Chondrocyte (in vitro differentiated cells): ENCODE data around the gene TMEM108. TPM values are rescaled to one million over a fixed set of nuclear protein-coding genes. Genes with fewer than 3 reads are reported as not detected.

Source experiments
- DNase-seq: peaks from one replicate; pipeline ENCODE4 v3.0.0; 2021; ENCODE audit warnings: mixed read lengths, low spot score
- H3K27ac Mint-ChIP-seq: one replicate; pipeline ENCODE4 v1.8.0; 2021; ENCODE audit warnings: mild to moderate bottlenecking, moderate library complexity, mixed read lengths; ENCODE audit not compliant: unreplicated experiment
- H3K27me3 Mint-ChIP-seq: 2 replicates; pipeline ENCODE4 v1.8.0; 2021; ENCODE audit warnings: low read depth, mixed read lengths
- H3K36me3 Mint-ChIP-seq: 2 replicates; pipeline ENCODE4 v1.8.0; 2021; ENCODE audit warnings: low read depth, mixed read lengths
- H3K4me1 Mint-ChIP-seq: 2 replicates; pipeline ENCODE4 v1.8.0; 2021; ENCODE audit warnings: low read depth, mild to moderate bottlenecking, mixed read lengths
- H3K4me3 Mint-ChIP-seq: one replicate; pipeline ENCODE4 v1.8.0; 2021; ENCODE audit warnings: mild to moderate bottlenecking, moderate library complexity, mixed read lengths; ENCODE audit not compliant: unreplicated experiment
- H3K9me3 Mint-ChIP-seq: 2 replicates; pipeline ENCODE4 v1.8.0; 2021; ENCODE audit warnings: low read depth, mixed read lengths
- total RNA-seq: library from RNA; stranded (reverse); gene quantifications from 3 replicates; pipeline ENCODE4 v1.2.1, GENCODE V29; 2021
- TF ChIP-seq, protein P1 (sequence below): fragments of 200-600 bp; sonication (generic); IDR thresholded peaks from 2 replicates; pipeline ENCODE4 v1.5.0; 2021; ENCODE audit warnings: antibody characterized with exemption, mild to moderate bottlenecking, moderate library complexity

Gene TMEM108
- total RNA-seq, 1 donor from 2014 or later: 5.6 TPM

- no peak overlapping the region for H3K27ac Mint-ChIP-seq
These were observed 233.3 kb downstream of the TMEM108 start for GRCh38 chr3:133271539-133271938.

DNA sequence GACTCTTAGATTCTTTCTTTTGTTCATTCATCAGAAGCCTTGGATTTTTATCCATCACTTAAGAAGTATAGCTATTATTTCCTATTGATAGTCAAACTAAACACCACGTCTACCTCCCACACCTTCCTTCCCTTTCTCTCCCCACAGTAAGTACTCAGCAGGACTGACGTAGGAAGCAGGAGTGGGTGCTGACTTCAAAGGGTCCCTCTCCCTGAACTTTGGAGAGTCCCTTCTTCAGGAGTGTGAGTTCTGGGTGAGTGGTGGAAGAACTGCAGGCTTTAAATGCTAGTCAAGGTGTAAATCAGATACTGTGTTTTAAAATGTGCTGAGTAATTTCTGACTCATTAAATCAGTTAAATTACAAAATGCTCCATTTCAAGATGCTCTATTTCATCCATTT, 235.2 kb downstream of the TMEM108 start:
- peaks cover 2% of the 10 kb centered on the region for H3K36me3 Mint-ChIP-seq
- H3K9me3 Mint-ChIP-seq: no peaks in the 10 kb centered on the region
- H3K4me3 Mint-ChIP-seq: no peak overlapping the region
- H3K27me3 Mint-ChIP-seq: peaks cover 8% of the 10 kb centered on the region
- no peak for DNase-seq
- no peak overlapping the region for H3K27ac Mint-ChIP-seq
- TF ChIP-seq, protein P1, sequence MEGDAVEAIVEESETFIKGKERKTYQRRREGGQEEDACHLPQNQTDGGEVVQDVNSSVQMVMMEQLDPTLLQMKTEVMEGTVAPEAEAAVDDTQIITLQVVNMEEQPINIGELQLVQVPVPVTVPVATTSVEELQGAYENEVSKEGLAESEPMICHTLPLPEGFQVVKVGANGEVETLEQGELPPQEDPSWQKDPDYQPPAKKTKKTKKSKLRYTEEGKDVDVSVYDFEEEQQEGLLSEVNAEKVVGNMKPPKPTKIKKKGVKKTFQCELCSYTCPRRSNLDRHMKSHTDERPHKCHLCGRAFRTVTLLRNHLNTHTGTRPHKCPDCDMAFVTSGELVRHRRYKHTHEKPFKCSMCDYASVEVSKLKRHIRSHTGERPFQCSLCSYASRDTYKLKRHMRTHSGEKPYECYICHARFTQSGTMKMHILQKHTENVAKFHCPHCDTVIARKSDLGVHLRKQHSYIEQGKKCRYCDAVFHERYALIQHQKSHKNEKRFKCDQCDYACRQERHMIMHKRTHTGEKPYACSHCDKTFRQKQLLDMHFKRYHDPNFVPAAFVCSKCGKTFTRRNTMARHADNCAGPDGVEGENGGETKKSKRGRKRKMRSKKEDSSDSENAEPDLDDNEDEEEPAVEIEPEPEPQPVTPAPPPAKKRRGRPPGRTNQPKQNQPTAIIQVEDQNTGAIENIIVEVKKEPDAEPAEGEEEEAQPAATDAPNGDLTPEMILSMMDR: no peak
- H3K4me1 Mint-ChIP-seq: peaks cover 3% of the 10 kb centered on the region

More at GRCh38 chr3:133271539-133271938, 233.3 kb downstream of the TMEM108 start:
- DNase-seq: no peak
- TF ChIP-seq, protein P1: no peak
- Mint-ChIP-seq H3K36me3 (peaks cover 2% of the 10 kb centered on the region), H3K4me3 (no peak overlapping the region), H3K27me3 (peaks cover 8% of the 10 kb centered on the region), H3K9me3 (no peaks in the 10 kb centered on the region), H3K4me1 (no peaks in the 10 kb centered on the region)

DNA sequence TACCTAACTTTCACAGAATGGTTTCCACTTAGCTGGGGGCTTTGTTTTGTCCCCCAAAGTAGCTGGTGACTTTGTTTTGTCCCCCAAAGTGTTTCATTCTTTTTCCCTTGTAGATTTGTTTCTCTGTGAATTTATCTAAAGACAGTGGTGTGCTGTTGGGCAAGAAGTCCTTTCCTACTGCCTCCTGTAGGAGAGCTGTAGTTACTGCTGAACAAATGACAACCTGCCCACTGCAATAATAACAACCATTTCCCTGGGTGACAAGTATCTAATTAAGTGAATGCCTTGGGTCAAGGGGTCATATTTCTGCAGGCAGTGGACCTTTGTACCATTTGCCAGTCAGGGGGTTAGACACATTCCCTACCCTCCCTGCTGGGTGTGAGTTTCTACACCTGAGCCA, 236.3 kb downstream of the TMEM108 start:
- TF ChIP-seq, protein P1: peak; percentile 11
- Mint-ChIP-seq H3K4me1 (peaks cover 3% of the 10 kb centered on the region), H3K27me3 (peaks cover 8% of the 10 kb centered on the region), H3K27ac (no peak overlapping the region), H3K4me3 (no peak overlapping the region), H3K36me3 (peaks cover 2% of the 10 kb centered on the region), H3K9me3 (no peaks in the 10 kb centered on the region)
- DNase-seq: no peak

GRCh38 chr3:133276594-133276993, 238.4 kb downstream of the TMEM108 start:
- no peak for DNase-seq
- no peaks in the 10 kb centered on the region for H3K36me3 Mint-ChIP-seq
- no peak overlapping the region for H3K27ac Mint-ChIP-seq
- no peak overlapping the region for H3K4me3 Mint-ChIP-seq
- TF ChIP-seq, protein P1: no peak
- H3K27me3 Mint-ChIP-seq: peaks cover 5% of the 10 kb centered on the region
- H3K9me3 Mint-ChIP-seq: no peaks in the 10 kb centered on the region
- H3K4me1 Mint-ChIP-seq: peaks cover 3% of the 10 kb centered on the region

GRCh38 chr3:133277813-133278212, 239.6 kb downstream of the TMEM108 start:
- peak overlapping the region; percentile 51 for H3K27ac Mint-ChIP-seq
- DNase-seq: no peak
- TF ChIP-seq, protein P1: no peak
- no peaks in the 10 kb centered on the region for H3K36me3 Mint-ChIP-seq
- peaks cover 3% of the 10 kb centered on the region for H3K4me1 Mint-ChIP-seq
- H3K9me3 Mint-ChIP-seq: no peaks in the 10 kb centered on the region
- H3K27me3 Mint-ChIP-seq: peaks cover 5% of the 10 kb centered on the region
- no peak overlapping the region for H3K4me3 Mint-ChIP-seq
